HepG2 (cell line): ENCODE measurements around the gene TRAK1. TPM values are rescaled to one million over a fixed set of nuclear protein-coding genes. Genes with fewer than 3 reads are reported as not detected.

ENCODE experiments used
- BRD4 ChIP-seq: sonication (generic); formaldehyde crosslinking; IDR thresholded peaks from 2 replicates; pipeline ENCODE4 v1.4.0; 2020; ENCODE audit warnings: missing genetic modification reagents
- CENPX ChIP-seq: sonication (generic); formaldehyde crosslinking; IDR thresholded peaks from 2 replicates; pipeline ENCODE4 v1.9.0; 2021; ENCODE audit warnings: mild to moderate bottlenecking, missing genetic modification reagents, moderate library complexity
- GFI1 ChIP-seq: sonication (generic); formaldehyde crosslinking; IDR thresholded peaks from 2 replicates; pipeline ENCODE4 v1.5.0; 2020; ENCODE audit warnings: missing genetic modification reagents, mild to moderate bottlenecking, borderline replicate concordance
- HHEX ChIP-seq: IDR thresholded peaks from 2 replicates; pipeline ENCODE4 v1.6.1; 2016; ENCODE audit warnings: control low read depth
- IRF1 ChIP-seq: sonication (generic); formaldehyde crosslinking; IDR thresholded peaks from 2 replicates; pipeline ENCODE4 v1.4.0; 2020; ENCODE audit warnings: low read depth, mild to moderate bottlenecking, missing genetic modification reagents
- KLF16 ChIP-seq, 2 experiments: sonication (generic) in 1 of 2; formaldehyde crosslinking in 1 of 2; IDR thresholded peaks; 2 replicates each; pipeline versions ENCODE4 v1.6.1 to v1.8.0; 2016 to 2023; ENCODE audit warnings: missing genetic modification reagents in 2 of 2, missing compliant biosample characterization in 1 of 2
- MIER3 ChIP-seq: IDR thresholded peaks from 2 replicates; pipeline ENCODE4 v1.6.1; 2016; ENCODE audit warnings: missing compliant biosample characterization, borderline replicate concordance
- MYNN ChIP-seq: sonication (generic); formaldehyde crosslinking; IDR thresholded peaks from 2 replicates; pipeline ENCODE4 v1.4.0; 2020; ENCODE audit warnings: mild to moderate bottlenecking, low read depth, missing genetic modification reagents
- NFKB2 ChIP-seq: sonication (generic); formaldehyde crosslinking; IDR thresholded peaks from 2 replicates; pipeline ENCODE4 v1.4.0; 2020; ENCODE audit warnings: missing genetic modification reagents, borderline replicate concordance
- NONO ChIP-seq, 2 experiments: fragments of 450-650 bp in 1 of 2; sonication (generic) in 1 of 2; formaldehyde crosslinking in 1 of 2; IDR thresholded peaks in 1 of 2; conservative IDR thresholded peaks in 1 of 2; 2 replicates each; pipeline versions ENCODE4 v1.6.1 to v1.8.0; 2017 to 2022; ENCODE audit warnings: mild to moderate bottlenecking in 1 of 2, missing genetic modification reagents in 1 of 2, moderate library complexity in 1 of 2
- PAX8 ChIP-seq: sonication (generic); formaldehyde crosslinking; IDR thresholded peaks from 2 replicates; pipeline ENCODE4 v1.8.0; 2022; ENCODE audit warnings: mild to moderate bottlenecking, missing genetic modification reagents, borderline replicate concordance
- SIX4 ChIP-seq: sonication (generic); formaldehyde crosslinking; IDR thresholded peaks from 2 replicates; pipeline ENCODE4 v1.4.0; 2020; ENCODE audit warnings: missing genetic modification reagents
- SYNCRIP ChIP-seq: fragments of 200-400 bp; formaldehyde crosslinking; IDR thresholded peaks from 2 replicates; pipeline ENCODE4 v1.6.1; 2018; ENCODE audit warnings: mild to moderate bottlenecking, low read depth, low read length; ENCODE audit not compliant: insufficient read depth
- TEAD3 ChIP-seq: optimal IDR thresholded peaks from 2 replicates; pipeline ENCODE3; 2016; ENCODE audit warnings: borderline replicate concordance
- TFAP4 ChIP-seq: sonication (generic); IDR thresholded peaks from 2 replicates; pipeline ENCODE4 v1.6.1; 2016; ENCODE audit warnings: low read depth, borderline replicate concordance
- XBP1 ChIP-seq: sonication (generic); formaldehyde crosslinking; IDR thresholded peaks from 2 replicates; pipeline ENCODE4 v1.5.0; 2020; ENCODE audit warnings: missing genetic modification reagents
- ZHX1 ChIP-seq: sonication (generic); formaldehyde crosslinking; IDR thresholded peaks from 2 replicates; pipeline ENCODE4 v1.8.1; 2022; ENCODE audit warnings: low read depth, mild to moderate bottlenecking, missing genetic modification reagents
- ZMYM3 ChIP-seq: sonication (generic); formaldehyde crosslinking; IDR thresholded peaks from 2 replicates; pipeline ENCODE4 v1.5.1; 2020; ENCODE audit warnings: mild to moderate bottlenecking, missing genetic modification reagents
- ZNF337 ChIP-seq: sonication (generic); formaldehyde crosslinking; IDR thresholded peaks from 2 replicates; pipeline ENCODE4 v1.5.1; 2020; ENCODE audit warnings: missing genetic modification reagents, low read depth, mild to moderate bottlenecking, borderline replicate concordance
- ZNF446 ChIP-seq: sonication (generic); formaldehyde crosslinking; IDR thresholded peaks from 2 replicates; pipeline ENCODE4 v1.5.0; 2020; ENCODE audit warnings: mild to moderate bottlenecking, missing genetic modification reagents
- ZSCAN30 ChIP-seq: sonication (generic); formaldehyde crosslinking; IDR thresholded peaks from 2 replicates; pipeline ENCODE4 v1.5.0; 2020; ENCODE audit warnings: mild to moderate bottlenecking, missing genetic modification reagents
- polyA plus RNA-seq, 8 experiments: library from polyadenylated mRNA; depleted of rRNA in 3 of 8; stranded (reverse) in 7 of 8; unstranded in 1 of 8; fragments of >200 nt; fragmentation: Illumina TruSeq in 4 of 8; extraction: Trizol in 4 of 8; gene quantifications; 2 replicates each; pipeline versions ENCODE4 v1.2.1 to v1.2.3, GENCODE V29; 2011 to 2016; ENCODE audit warnings: low read depth in 4 of 8, missing spikeins in 1 of 8, mixed read lengths in 1 of 8; ENCODE audit not compliant: insufficient read depth in 1 of 8
- total RNA-seq, 5 experiments: library from RNA; depleted of rRNA; stranded (reverse); fragments of >200 nt; fragmentation: Illumina TruSeq; extraction: Trizol; gene quantifications; 2 replicates each; pipeline ENCODE4 v1.2.3, GENCODE V29; 2016; ENCODE audit warnings: low read depth in 1 of 5
- TF ChIP-seq, protein P1 (sequence below): IDR thresholded peaks from 2 replicates; pipeline ENCODE4 v1.6.1; 2016; ENCODE audit warnings: missing biosample characterization, missing genetic modification reagents, low read depth

TRAK1 gene
- total and polyA plus RNA-seq, 2 of the 13 experiments (the other 11 are each of a cell fraction or from before 2014, with no cell fraction given) = 20.5 to 46.6 TPM

GRCh38 chr3:42130329-42131070 is 39.3 kb downstream of the TRAK1 start (continued):
- TF ChIP-seq NONO (IDR thresholded peaks at IDR 0.05) (no peak), NONO (CRISPR knock-in tag; conservative IDR thresholded peaks at IDR 0.05) (peak; percentile 70), TFAP4 (peak; percentile 40; the same call in 1 of the 2 replicates), ZSCAN30 (CRISPR knock-in tag) (no peak), XBP1 (CRISPR knock-in tag) (no peak), MIER3 (CRISPR knock-in tag) (peak; percentile 82; the same call in 1 of the 2 replicates), BRD4 (CRISPR knock-in tag) (no peak), PAX8 (CRISPR knock-in tag) (no peak), ZNF446 (no peak), SIX4 (CRISPR knock-in tag) (peak; percentile 79; the same call in 1 of the 2 replicates), ZHX1 (CRISPR knock-in tag) (no peak), HHEX (CRISPR knock-in tag) (peak; percentile 83; the same call in 1 of the 2 replicates), TEAD3 (no peak), CENPX (CRISPR knock-in tag) (no peak), ZMYM3 (CRISPR knock-in tag) (no peak), MYNN (CRISPR knock-in tag) (no peak), IRF1 (CRISPR knock-in tag) (no peak), KLF16 (CRISPR knock-in tag; IDR thresholded peaks at IDR 0.05) (peak in 1 of 2 experiments; percentile 87; a peak in 1 of 4 replicates), GFI1 (CRISPR knock-in tag) (peak; percentile 90), SYNCRIP (no peak), NFKB2 (CRISPR knock-in tag) (no peak), ZNF337 (no peak)
- TF ChIP-seq, protein P1, sequence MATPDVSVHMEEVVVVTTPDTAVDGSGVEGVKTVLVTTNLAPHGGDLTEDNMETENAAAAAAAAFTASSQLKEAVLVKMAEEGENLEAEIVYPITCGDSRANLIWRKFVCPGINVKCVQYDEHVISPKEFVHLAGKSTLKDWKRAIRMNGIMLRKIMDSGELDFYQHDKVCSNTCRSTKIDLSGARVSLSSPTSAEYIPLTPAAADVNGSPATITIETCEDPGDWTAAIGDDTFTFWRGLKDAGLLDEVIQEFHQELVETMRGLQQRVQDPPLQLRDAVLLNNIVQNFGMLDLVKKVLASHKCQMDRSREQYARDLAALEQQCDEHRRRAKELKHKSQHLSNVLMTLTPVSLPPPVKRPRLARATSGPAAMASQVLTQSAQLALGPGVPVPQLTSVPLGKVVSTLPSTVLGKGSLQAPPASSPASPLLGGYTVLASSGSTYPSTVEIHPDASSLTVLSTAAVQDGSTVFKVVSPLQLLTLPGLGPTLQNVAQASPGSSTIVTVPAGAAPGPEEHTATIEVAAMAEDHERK = no peak
